Suppressor macrophage treated with lipopolysaccharide for 4 hours (primary cell): ENCODE results near the gene PLA2G4C.
"Not testable (repeated sequence)": the region's sequence is repeated elsewhere in the genome, so short reads cannot be mapped to it uniquely, and the experiment has no call there.

Source experiments
- DNase-seq: peaks from one replicate; pipeline ENCODE4 v3.0.0-alpha.2; 2020

Gene PLA2G4C

GRCh38 chr19:48111280-48111679 lies 663 bp upstream of the PLA2G4C start:
- no peak for DNase-seq

GRCh38 chr19:48108997-48109782 lies 1.4 kb downstream of the PLA2G4C start:
- DNase-seq, result no peak

GRCh38 chr19:48103922-48104321 lies 6.7 kb downstream of the PLA2G4C start:
- no peak for DNase-seq

- DNase-seq, result peak; percentile 49
Measured at GRCh38 chr19:48102870-48103751, 7.5 kb downstream of the PLA2G4C start.

DNA sequence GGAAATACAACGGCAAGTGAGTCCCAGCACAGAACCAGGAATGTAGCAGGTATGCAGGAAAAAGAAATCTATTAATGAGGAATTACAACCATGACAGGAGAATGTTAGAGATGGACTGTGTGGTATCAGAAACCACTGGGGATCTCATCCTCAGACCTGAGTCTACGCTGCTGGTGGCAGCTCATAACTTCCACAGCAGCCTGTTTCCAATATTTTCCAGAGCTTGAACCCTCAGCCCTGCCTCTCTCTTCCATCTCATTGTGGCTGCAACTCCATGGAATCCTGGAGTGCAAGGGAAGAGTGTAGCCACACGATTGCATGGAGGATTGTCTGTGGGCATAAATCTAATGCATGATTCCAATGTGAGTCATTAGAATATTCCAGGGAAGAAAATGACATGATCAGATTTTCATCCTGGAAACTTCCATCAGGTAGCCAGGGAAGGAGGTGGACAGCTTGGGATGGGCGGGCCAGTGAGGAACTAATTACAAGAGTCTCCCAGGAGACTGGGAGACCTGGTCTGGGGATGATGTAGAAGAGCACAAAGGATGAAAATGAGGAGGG lies 14.9 kb downstream of the PLA2G4C start:
- DNase-seq, result no peak

DNA sequence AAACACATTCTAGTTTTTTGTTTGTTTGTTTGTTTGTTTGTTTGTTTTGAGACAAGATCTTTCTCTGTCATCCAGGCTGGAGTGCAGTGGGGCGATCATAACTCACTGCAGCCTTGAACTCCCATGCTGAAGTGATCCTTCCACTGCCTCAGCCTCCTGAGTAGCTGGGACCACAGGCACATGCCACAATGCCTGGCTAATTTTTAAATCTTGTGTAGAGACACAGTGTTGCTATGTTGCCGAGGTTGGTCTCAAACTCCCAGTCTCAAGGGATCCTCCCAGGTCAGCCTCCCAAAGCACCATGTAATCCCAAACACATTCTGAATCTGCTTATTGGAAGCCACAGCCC lies 15.8 kb downstream of the PLA2G4C start:
- DNase-seq, result no peak

GRCh38 chr19:48094129-48094854 lies 16.3 kb downstream of the PLA2G4C start:
- DNase-seq, result no peak

DNA sequence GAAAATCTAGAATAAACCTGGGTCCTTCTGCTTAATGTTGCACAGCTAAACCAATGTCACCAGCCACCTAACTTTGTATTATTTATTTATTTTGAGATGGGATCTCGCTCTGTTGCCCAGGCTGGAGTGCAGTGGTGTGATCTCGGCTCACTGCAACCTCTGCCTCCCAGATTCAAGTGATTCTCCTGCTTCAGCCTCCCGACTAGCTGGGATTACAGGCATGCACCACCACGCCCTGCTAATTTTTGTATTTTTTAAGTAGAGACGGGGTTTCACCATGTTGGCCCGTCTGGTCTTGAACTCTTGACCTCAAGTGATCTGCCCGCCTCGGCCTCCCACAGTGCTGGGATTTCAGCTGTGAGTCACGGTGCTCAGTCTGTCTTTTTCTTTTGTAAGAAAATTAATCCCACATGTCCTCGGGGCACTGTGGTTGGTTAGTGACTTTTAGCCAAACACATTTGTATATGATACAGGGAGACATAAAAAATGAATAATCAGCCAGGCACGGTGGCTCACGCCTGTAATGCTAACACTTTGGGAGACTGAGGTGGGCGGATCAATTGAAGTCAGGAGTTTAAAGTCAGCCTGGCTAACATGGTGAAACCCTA lies 19.4 kb downstream of the PLA2G4C start:
- not testable (repeated sequence) for DNase-seq

DNA sequence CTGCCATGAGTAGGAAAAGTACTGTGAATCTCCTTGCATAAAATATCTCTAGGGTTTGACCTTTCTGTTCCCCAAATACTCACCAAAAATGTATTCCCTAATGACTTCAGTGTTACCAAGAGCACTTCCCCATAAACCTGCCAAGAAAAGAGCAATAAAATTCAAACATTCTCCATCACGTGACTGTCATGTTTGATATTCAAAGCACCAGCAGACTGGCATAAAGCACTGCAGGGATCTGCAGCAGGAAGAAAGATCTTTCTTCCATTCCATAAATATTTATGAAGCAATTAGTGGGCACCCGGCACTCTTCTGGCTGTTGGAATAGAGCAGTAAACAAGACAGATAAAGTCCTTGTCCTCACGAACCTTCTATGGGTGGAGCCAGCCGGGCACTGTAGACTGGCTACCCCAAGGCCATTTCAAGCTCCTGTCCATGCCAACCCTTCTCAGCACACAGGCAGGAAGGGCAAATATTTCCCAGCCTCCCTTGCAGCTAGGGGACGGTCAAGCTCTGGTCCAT lies 20.3 kb downstream of the PLA2G4C start:
- DNase-seq, result no peak

DNA sequence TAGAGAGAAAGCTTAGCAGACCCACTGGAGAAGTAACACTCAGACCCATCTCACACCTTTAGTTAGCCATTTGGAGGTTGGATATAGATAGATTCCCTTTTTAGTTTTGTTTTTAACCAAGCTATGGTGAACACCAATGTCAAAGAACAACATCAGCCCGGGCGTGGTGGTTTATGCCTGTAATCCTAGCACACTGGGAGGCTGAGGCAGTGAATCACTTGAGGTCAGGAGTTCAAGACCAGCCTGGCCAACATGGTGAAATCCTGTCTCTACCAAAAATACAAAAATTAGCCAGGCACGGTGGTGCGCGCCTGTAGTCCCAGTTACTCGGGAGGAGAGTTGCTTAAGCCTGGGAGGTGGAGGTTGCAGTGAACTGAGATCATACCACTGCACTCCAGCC lies 21.6 kb downstream of the PLA2G4C start:
- DNase-seq, result not testable (repeated sequence)

GRCh38 chr19:48085904-48086864 lies 24.4 kb downstream of the PLA2G4C start:
- no peak for DNase-seq

DNA sequence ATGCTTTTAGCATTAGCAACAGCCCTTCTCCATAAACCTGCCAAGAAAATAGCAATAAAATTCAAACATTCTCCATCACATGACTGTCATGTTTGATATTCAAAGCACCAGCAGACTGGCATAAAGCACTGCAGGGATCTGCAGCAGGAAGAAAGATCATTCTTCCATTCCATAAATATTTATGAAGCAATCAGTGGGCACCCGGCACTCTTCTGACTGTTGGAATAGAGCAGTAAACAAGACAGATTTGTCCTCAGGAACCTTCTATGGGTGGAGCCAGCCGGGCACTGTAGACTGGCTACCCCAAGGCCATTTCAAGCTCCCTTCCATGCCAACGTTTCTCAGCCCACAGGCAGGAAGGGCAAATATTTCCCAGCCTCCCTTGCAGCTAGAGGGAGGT lies 25.5 kb downstream of the PLA2G4C start:
- DNase-seq, result no peak

DNA sequence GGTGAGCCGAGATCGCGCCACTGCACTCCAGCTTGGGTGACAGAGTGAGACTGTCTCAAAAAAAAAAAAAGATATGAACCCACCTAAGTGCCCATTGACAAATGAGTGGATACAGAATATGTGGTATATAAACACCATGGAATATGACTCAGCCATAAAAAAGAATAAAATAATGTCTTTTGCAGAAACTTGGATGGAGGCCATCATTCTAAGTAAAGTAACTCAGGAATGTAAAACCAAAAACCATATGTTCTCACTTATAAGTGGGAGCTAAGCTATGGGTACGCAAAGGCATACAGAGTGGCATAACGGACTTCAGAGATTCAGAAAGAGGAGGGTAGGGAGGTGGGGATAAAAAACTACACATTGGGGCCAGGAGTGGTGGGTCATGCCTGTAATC lies 29.5 kb downstream of the PLA2G4C start:
- no peak for DNase-seq

- not testable (repeated sequence) for DNase-seq
Measured at GRCh38 chr19:48070177-48070769, 40.3 kb downstream of the PLA2G4C start.

DNA sequence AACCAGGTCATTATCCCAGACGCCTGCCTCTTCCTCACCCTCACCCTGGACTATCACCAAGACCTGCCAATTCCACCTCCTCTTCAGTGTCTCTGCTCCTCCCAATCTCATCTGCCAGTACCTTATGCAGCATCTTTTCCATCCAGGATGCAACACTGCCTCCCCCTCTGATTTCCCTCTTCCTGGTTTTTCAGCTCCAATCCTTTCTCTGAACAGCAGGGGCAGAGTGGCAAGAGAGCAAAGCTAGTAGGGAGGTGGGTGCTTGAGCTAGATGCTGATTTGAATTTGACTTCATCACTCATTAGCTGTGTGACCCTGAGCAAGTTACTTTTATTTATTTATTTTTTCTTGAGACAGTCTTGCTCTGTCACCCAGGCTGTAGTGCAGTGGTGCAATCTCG lies 41.2 kb downstream of the PLA2G4C start:
- DNase-seq, result no peak

DNA sequence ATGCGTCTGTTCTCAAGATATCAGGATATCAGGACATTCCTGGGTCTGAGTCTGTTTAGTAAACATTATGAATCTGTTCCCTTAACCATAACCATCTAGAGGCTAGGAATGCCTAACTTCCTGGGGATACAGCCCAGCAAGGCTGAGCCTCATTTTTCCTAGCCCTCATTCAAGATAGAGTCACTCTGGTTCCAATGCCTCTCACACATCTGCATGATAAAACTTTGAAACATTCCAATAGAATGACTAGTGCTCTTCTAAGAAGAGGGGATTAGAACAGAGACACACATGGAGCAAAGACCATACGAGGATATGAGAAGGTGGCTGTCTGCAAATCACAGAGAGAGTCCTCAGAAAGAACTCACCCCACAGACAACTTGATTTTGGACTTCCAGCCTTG lies 46.1 kb downstream of the PLA2G4C start:
- no peak for DNase-seq

DNA sequence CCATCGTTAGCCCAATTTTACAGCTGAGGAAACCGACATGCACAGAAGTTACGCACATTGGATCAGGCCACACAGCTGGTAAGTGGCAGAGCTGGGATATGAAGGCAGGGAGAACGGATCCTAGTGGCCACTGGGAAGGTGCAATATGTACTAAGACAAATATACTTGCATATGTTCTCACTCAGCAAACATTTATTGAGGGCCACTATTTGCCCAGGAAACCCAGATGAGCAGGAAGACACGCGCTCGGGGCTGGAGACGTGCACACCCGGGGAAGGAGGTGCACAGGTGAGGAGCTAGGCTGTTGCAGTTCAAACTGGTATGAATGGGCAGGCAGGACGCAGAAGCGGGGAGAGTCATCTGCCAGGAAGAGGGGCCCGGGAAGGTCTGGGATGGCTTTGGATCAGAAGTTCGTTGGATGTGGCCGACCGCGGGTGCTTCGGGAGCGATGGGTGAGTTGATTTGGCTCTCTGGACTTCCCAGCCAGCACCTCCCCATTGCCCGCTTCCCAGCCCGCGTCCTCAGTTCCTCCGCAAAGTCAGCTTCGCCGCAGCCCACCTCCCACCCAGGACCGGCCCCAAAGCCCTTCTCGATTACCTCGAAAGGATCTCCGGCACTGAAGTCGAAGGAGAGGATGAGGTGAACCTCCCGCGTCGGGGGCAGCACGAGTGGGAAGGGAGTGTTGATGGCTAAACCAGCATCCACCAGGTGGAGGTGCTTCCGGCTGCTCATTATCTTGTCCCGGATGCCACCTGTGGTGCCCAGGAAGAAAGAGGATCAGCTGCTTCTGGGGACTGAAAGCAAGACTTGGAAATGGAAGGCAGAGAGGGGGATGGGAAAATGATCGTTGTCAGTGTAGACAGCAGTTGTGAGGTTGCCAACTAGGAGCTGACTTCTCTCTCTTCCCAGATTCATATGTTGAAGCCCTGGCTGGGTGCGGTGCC lies 48.9 kb downstream of the PLA2G4C start:
- no peak for DNase-seq

DNA sequence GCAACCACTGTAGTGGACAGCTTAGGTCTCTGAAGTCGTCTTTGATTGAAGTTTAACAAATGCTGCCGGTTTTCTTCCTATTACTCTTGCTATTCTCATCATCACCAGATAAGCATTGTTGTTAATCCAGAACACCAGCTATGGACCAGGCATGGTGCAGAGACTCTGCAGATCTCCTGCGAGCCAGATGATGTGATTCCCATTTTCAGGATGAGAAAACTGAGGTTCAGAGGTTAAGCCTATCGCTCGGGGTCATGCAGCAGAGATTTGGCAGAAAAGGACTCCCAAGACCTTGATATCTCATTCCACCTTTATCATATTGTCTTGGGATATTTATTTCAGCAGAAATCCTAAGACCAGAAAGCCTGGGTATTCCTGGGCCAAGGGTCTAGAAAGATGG lies 50.2 kb downstream of the PLA2G4C start:
- no peak for DNase-seq

DNA sequence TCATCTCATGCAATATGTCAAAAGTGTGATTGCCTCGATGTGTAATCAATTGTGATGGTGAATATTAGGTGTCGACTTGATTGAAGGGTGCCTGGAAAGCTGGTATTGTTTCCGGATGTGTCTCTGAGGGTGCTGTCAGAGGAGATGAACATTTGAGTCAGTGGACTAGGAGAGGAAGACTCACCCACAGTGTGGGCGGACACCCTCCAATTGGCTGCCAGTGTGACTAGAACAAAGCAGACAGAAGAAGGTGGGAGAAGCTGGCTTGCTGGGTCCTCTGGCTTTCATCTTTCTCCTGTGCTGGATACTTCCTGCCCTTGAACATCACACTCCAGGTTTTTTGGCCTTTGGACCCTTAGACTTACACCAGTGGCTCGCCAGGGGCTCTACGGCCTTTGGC lies 51.3 kb downstream of the PLA2G4C start:
- DNase-seq, result no peak

DNA sequence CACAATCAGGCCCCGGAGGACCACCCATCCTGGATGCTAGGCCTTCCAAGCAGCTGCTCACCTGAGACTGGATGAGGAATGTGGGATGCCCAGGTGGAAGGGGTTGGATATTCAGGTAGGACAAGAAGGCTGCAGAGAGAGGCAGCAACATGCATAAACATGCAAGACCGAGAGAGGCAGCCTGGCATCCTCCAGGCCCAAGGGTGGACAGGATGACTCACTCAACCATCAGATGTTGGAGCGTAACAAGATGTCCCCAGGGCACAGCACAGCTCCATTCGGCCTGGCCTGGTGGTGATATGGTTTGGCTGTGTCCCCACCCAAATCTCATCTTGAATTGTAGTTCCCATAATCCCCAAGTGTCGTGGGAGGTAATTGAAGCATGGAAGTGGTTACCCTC lies 56.8 kb downstream of the PLA2G4C start:
- no peak for DNase-seq
